Keratinocyte (primary cell): ENCODE results near the gene SMG6. TPM values are rescaled to one million over a fixed set of nuclear protein-coding genes. Genes with fewer than 3 reads are reported as not detected.

Source experiments
- DNase-seq: peaks from one replicate; pipeline ENCODE4 v3.0.0-alpha.2; 2011; ENCODE audit warnings: low read depth, missing footprints, low spot score
- FAIRE-seq: peaks from 2 replicates; lab custom pipeline; 2011; peaks lifted over from hg19 to GRCh38; lab: Jason Lieb, UNC
- H2AFZ ChIP-seq: 2 replicates; pipeline ENCODE4 v1.6.0; 2012; ENCODE audit warnings: low read length, control low read depth, inconsistent platforms; ENCODE audit not compliant: control insufficient read depth
- H3K27ac ChIP-seq: 2 replicates; pipeline ENCODE4 v1.5.1; 2011; ENCODE audit warnings: low read length; ENCODE audit not compliant: control insufficient read depth, insufficient read depth
- H3K27me3 ChIP-seq: 3 replicates; pipeline ENCODE4 v1.6.0; 2011; ENCODE audit warnings: low read length; ENCODE audit not compliant: control insufficient read depth, insufficient read depth; ENCODE audit errors: extremely low read depth
- H3K36me3 ChIP-seq, 2 experiments: 2 replicates in 1 of 2; 3 replicates in 1 of 2; pipeline ENCODE4 v1.5.1; 2011; ENCODE audit warnings: low read length in 2 of 2, mild to moderate bottlenecking in 1 of 2; ENCODE audit not compliant: control insufficient read depth in 2 of 2, insufficient read depth in 2 of 2; ENCODE audit errors: extremely low read depth in 1 of 2
- H3K4me1 ChIP-seq: 3 replicates; pipeline ENCODE4 v1.5.1; 2011; ENCODE audit warnings: low read length; ENCODE audit not compliant: control insufficient read depth, insufficient read depth; ENCODE audit errors: extremely low read depth
- H3K4me2 ChIP-seq: 3 replicates; pipeline ENCODE4 v1.6.0; 2011; ENCODE audit warnings: low read depth, low read length; ENCODE audit not compliant: control insufficient read depth, insufficient read depth; ENCODE audit errors: extremely low read depth
- H3K4me3 ChIP-seq, 3 experiments: fragments of 200-600 bp in 1 of 3; sonication (generic) in 1 of 3; 2 replicates in 2 of 3; 3 replicates in 1 of 3; pipeline ENCODE4 v1.5.1; 2011 to 2016; ENCODE audit warnings: low read length in 3 of 3, mild to moderate bottlenecking in 3 of 3, control low read depth in 2 of 3, inconsistent platforms in 1 of 3, low read depth in 1 of 3, mixed read lengths in 1 of 3, mixed run types in 1 of 3, moderate library complexity in 1 of 3; ENCODE audit not compliant: control insufficient read depth in 2 of 3, insufficient read depth in 2 of 3; ENCODE audit errors: extremely low read depth in 1 of 3
- H3K79me2 ChIP-seq: 2 replicates; pipeline ENCODE4 v1.6.0; 2012; ENCODE audit warnings: low read length; ENCODE audit not compliant: control insufficient read depth, insufficient read depth
- H3K9ac ChIP-seq: 3 replicates; pipeline ENCODE4 v1.6.0; 2011; ENCODE audit warnings: low read length; ENCODE audit not compliant: control insufficient read depth, insufficient read depth; ENCODE audit errors: extremely low read depth
- H3K9me1 ChIP-seq: 3 replicates; pipeline ENCODE4 v1.6.0; 2011; ENCODE audit warnings: low read length; ENCODE audit not compliant: control insufficient read depth, insufficient read depth; ENCODE audit errors: extremely low read depth
- H3K9me3 ChIP-seq: 2 replicates; pipeline ENCODE4 v1.5.1; 2012; ENCODE audit warnings: low read depth, low read length; ENCODE audit not compliant: control insufficient read depth
- H4K20me1 ChIP-seq: 3 replicates; pipeline ENCODE4 v1.6.0; 2011; ENCODE audit warnings: low read length; ENCODE audit not compliant: control insufficient read depth, insufficient read depth; ENCODE audit errors: extremely low read depth
- EZH2 ChIP-seq: IDR thresholded peaks from one replicate; pipeline ENCODE4 v1.6.1; 2012; ENCODE audit warnings: inconsistent platforms, mild to moderate bottlenecking, low read length, moderate library complexity
- dilution Hi-C: fragments of 300-500 bp; cut with MboI; formaldehyde crosslinking; loops from one replicate; pipeline ENCODE4 v1.7.0; 2020; ENCODE audit warnings: low sequenced_read_pairs; ENCODE audit not compliant: extremely low pct_ligation_motif_present
- polyA plus RNA-seq, 5 experiments: library from polyadenylated mRNA; depleted of rRNA in 3 of 5; stranded (reverse) in 3 of 5; stranded (forward) in 1 of 5; unstranded in 1 of 5; fragments of >200 nt; gene quantifications; 1 replicate in 1 of 5; 2 replicates in 3 of 5; 3 replicates in 1 of 5; pipeline versions ENCODE4 v1.2.1 to v1.2.3, GENCODE V29; 2011 to 2012; ENCODE audit warnings: missing spikeins in 2 of 5, low read depth in 1 of 5, low replicate concordance in 1 of 5
- TF ChIP-seq, protein P1 (sequence below), 3 experiments: IDR thresholded peaks in 1 of 3; conservative IDR thresholded peaks in 1 of 3; optimal IDR thresholded peaks in 1 of 3; 2 replicates in 2 of 3; 3 replicates in 1 of 3; pipeline versions ENCODE3 to v1.5.1; 2011; ENCODE audit warnings: low read length in 3 of 3, mild to moderate bottlenecking in 3 of 3, moderate library complexity in 2 of 3, control low read depth in 1 of 3, inconsistent platforms in 1 of 3; ENCODE audit not compliant: insufficient read depth in 2 of 3; ENCODE audit errors: extremely low read depth in 1 of 3

SMG6 gene
- polyA plus RNA-seq, 1 donor (not counting 4 experiments of a cell fraction or from before 2014, with no cell fraction given): 3.6 TPM

DNA sequence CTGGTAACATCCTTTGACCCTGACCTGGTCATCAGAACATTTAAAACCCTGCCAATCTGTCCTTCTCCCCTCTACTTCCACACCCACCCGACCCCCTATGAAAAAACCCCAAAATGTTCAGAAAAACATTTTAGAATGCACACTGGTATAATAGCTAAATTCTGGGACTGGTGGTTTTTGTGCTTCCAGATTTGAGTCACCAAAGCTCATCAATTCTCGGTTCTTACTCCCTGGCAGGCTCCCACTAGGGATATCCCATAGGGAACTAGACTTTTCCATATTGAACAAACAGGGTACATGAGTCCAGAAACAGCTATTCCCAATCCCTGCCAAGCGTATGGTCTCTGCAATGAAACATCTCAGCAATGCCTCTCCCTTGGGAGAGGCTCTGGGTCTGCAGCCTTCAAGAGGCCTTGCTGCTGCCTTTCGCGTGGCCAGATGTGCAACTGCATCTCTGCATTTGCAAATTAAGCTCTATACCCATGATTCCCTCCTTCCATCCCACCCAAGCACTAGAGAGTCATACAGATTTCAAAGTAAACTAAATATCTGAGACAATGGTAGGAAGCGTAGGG is 67.7 kb downstream of the SMG6 start:
- Histone ChIP-seq H2AFZ (no peak overlapping the region), H3K36me3 (peaks cover 8 to 12% of the 10 kb centered on the region in 2 experiments), H3K9me3 (no peaks in the 10 kb centered on the region), H3K4me3 (no peak overlapping the region), H3K27ac (no peak overlapping the region), H3K79me2 (no peaks in the 10 kb centered on the region), H3K4me2 (no peak overlapping the region), H3K9me1 (peaks cover 6% of the 10 kb centered on the region), H3K9ac (no peak overlapping the region), H3K27me3 (no peaks in the 10 kb centered on the region), H4K20me1 (peaks cover 4% of the 10 kb centered on the region), H3K4me1 (peaks cover 17% of the 10 kb centered on the region)
- dilution Hi-C loops: no loop called here
- DNase-seq (no peak), FAIRE-seq (no peak)
- TF ChIP-seq EZH2: no peak
- TF ChIP-seq, protein P1, sequence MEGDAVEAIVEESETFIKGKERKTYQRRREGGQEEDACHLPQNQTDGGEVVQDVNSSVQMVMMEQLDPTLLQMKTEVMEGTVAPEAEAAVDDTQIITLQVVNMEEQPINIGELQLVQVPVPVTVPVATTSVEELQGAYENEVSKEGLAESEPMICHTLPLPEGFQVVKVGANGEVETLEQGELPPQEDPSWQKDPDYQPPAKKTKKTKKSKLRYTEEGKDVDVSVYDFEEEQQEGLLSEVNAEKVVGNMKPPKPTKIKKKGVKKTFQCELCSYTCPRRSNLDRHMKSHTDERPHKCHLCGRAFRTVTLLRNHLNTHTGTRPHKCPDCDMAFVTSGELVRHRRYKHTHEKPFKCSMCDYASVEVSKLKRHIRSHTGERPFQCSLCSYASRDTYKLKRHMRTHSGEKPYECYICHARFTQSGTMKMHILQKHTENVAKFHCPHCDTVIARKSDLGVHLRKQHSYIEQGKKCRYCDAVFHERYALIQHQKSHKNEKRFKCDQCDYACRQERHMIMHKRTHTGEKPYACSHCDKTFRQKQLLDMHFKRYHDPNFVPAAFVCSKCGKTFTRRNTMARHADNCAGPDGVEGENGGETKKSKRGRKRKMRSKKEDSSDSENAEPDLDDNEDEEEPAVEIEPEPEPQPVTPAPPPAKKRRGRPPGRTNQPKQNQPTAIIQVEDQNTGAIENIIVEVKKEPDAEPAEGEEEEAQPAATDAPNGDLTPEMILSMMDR (optimal IDR thresholded peaks at IDR 0.05 in 1 of 3, IDR thresholded peaks at IDR 0.05 in 1 of 3, conservative IDR thresholded peaks at IDR 0.05 in 1 of 3; ENCODE audit: extremely low read depth in 1 of 3, insufficient read depth in 2 of 3, low read length in 3 of 3): no peak

DNA sequence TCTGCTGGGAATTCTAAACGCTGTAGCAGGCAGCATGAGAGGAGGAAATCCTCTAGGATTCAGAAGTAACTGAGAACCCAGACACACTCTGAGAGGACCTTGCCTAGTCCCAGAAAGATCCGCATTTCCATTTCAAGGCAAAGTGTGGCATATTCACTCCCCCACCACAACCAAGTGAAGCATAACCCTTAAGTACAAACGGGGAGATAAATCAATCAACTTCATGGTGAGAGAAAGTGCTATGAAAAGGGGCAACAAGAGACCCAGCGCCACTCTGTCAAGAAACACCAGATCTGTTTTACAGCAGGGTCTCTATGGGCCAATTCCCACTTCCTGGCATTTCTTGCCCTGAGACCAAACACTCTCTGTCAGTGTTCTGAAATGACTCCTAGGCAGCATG is 68.3 kb downstream of the SMG6 start:
- H3K79me2 ChIP-seq: no peaks in the 10 kb centered on the region
- H2AFZ ChIP-seq: no peak overlapping the region
- no peak for FAIRE-seq
- H3K27ac ChIP-seq: no peak overlapping the region
- dilution Hi-C loops: no loop called here
- no peaks in the 10 kb centered on the region for H3K9me3 ChIP-seq
- H3K36me3 ChIP-seq: peaks cover 8 to 16% of the 10 kb centered on the region in 2 experiments
- H3K4me1 ChIP-seq: peaks cover 12% of the 10 kb centered on the region
- no peak for DNase-seq
- no peak for TF ChIP-seq EZH2
- TF ChIP-seq, protein P1 (optimal IDR thresholded peaks at IDR 0.05 in 1 of 3, IDR thresholded peaks at IDR 0.05 in 1 of 3, conservative IDR thresholded peaks at IDR 0.05 in 1 of 3; ENCODE audit: extremely low read depth in 1 of 3, insufficient read depth in 2 of 3, low read length in 3 of 3): no peak
- H3K9me1 ChIP-seq: peaks cover 3% of the 10 kb centered on the region
- no peaks in the 10 kb centered on the region for H3K27me3 ChIP-seq
- H3K9ac ChIP-seq: no peak overlapping the region
- peaks cover under 1% of the 10 kb centered on the region for H4K20me1 ChIP-seq
- no peak overlapping the region for H3K4me2 ChIP-seq
- H3K4me3 ChIP-seq: no peak overlapping the region
